ENCODE data around the gene TCF4.

The TCF4 gene

DNA sequence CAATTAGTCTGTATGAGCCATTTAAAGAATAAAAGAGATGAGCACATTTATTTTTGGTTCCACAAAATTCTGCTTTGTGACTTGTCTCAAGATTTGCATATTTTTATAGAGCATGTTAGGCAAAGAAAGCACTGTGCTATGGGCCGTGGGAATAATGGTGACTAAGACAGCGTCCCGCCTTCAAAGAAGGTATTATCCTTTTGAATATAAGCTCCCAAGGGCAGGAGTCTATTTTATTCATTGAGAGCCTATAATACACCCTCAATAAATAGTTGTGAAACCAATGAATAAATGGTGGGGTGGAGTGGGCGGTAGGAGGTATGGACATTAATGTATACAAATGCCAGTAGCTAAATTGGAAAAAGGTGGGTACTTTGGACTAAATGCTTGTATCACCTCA is 20.5 kb upstream of the TCF4 start:
- ATAC-seq, result no peak
- TF ChIP-seq ZNF8 (CRISPR knock-in tag; IDR thresholded peaks at IDR 0.05), result no peak
- no peak for TF ChIP-seq SNAI2 (CRISPR knock-in tag; IDR thresholded peaks at IDR 0.05)
- TF ChIP-seq GLIS3 (CRISPR knock-in tag; IDR thresholded peaks at IDR 0.05), result no peak
- no peak for TF ChIP-seq OSR1 (CRISPR knock-in tag; IDR thresholded peaks at IDR 0.05)
- TF ChIP-seq PPARA (CRISPR knock-in tag; IDR thresholded peaks at IDR 0.05; ENCODE audit: borderline replicate concordance), result no peak
- TF ChIP-seq, protein P1, sequence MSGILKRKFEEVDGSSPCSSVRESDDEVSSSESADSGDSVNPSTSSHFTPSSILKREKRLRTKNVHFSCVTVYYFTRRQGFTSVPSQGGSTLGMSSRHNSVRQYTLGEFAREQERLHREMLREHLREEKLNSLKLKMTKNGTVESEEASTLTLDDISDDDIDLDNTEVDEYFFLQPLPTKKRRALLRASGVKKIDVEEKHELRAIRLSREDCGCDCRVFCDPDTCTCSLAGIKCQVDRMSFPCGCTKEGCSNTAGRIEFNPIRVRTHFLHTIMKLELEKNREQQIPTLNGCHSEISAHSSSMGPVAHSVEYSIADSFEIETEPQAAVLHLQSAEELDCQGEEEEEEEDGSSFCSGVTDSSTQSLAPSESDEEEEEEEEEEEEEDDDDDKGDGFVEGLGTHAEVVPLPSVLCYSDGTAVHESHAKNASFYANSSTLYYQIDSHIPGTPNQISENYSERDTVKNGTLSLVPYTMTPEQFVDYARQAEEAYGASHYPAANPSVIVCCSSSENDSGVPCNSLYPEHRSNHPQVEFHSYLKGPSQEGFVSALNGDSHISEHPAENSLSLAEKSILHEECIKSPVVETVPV (CRISPR knock-in tag; IDR thresholded peaks at IDR 0.05), result no peak

DNA sequence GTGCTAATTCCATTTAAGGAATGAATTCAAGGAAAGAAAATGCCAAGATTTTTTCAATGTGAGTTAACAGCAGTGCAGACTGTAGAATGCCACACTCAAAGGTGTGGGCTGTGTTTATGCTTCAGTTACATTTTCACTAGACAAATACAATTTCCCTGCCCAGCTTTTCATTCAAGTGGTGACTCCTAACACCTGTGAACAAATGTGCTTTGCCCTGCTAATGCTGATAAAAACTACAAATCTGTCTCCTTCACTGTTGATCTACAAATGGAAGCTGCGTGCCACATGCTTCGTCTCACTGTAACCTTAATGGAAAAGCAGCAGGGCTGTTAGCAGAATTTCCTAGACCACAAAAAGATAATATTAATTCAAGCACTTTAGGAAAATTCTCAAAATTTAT is 19.8 kb upstream of the TCF4 start:
- no peak for TF ChIP-seq TOX (CRISPR knock-in tag; IDR thresholded peaks at IDR 0.05; ENCODE audit: borderline replicate concordance)
- TF ChIP-seq CREB5 (CRISPR knock-in tag; IDR thresholded peaks at IDR 0.05; ENCODE audit: low read depth), result no peak
- TF ChIP-seq ZC3H10 (CRISPR knock-in tag; IDR thresholded peaks at IDR 0.05), result no peak
- TF ChIP-seq ZNF8 (CRISPR knock-in tag; IDR thresholded peaks at IDR 0.05), result no peak
- no peak for TF ChIP-seq OSR1 (CRISPR knock-in tag; IDR thresholded peaks at IDR 0.05)
- TF ChIP-seq RARB (CRISPR knock-in tag; IDR thresholded peaks at IDR 0.05), result no peak
- TF ChIP-seq ZFP3 (CRISPR knock-in tag; IDR thresholded peaks at IDR 0.05), result no peak
- TF ChIP-seq, protein P1 (CRISPR knock-in tag; IDR thresholded peaks at IDR 0.05), result no peak
- TF ChIP-seq ZFP30 (CRISPR knock-in tag; IDR thresholded peaks at IDR 0.05), result no peak
- no peak for TF ChIP-seq BACH2 (CRISPR knock-in tag; IDR thresholded peaks at IDR 0.05; ENCODE audit: borderline replicate concordance)
- TF ChIP-seq PPARA (CRISPR knock-in tag; IDR thresholded peaks at IDR 0.05; ENCODE audit: borderline replicate concordance), result no peak
- no peak for TF ChIP-seq TSHZ2 (CRISPR knock-in tag; IDR thresholded peaks at IDR 0.05)
- TF ChIP-seq, protein P2, sequence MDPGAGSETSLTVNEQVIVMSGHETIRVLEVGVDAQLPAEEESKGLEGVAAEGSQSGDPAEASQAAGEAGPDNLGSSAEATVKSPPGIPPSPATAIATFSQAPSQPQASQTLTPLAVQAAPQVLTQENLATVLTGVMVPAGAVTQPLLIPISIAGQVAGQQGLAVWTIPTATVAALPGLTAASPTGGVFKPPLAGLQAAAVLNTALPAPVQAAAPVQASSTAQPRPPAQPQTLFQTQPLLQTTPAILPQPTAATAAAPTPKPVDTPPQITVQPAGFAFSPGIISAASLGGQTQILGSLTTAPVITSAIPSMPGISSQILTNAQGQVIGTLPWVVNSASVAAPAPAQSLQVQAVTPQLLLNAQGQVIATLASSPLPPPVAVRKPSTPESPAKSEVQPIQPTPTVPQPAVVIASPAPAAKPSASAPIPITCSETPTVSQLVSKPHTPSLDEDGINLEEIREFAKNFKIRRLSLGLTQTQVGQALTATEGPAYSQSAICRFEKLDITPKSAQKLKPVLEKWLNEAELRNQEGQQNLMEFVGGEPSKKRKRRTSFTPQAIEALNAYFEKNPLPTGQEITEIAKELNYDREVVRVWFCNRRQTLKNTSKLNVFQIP (CRISPR knock-in tag; IDR thresholded peaks at IDR 0.05; ENCODE audit: borderline replicate concordance, low read depth), result no peak
- TF ChIP-seq GLIS3 (CRISPR knock-in tag; IDR thresholded peaks at IDR 0.05), result no peak
- no peak for TF ChIP-seq ZNF565 (CRISPR knock-in tag; conservative IDR thresholded peaks at IDR 0.05; ENCODE audit: low read depth)
- no peak for TF ChIP-seq ZNF70 (CRISPR knock-in tag; IDR thresholded peaks at IDR 0.05)
- no peak for ATAC-seq

GRCh38 chr18:55605733-55606338 is 17.8 kb upstream of the TCF4 start:
- no peak for ATAC-seq
- TF ChIP-seq ZNF8 (CRISPR knock-in tag; IDR thresholded peaks at IDR 0.05) (no peak), RARB (CRISPR knock-in tag; IDR thresholded peaks at IDR 0.05) (no peak)
- TF ChIP-seq, protein P3, sequence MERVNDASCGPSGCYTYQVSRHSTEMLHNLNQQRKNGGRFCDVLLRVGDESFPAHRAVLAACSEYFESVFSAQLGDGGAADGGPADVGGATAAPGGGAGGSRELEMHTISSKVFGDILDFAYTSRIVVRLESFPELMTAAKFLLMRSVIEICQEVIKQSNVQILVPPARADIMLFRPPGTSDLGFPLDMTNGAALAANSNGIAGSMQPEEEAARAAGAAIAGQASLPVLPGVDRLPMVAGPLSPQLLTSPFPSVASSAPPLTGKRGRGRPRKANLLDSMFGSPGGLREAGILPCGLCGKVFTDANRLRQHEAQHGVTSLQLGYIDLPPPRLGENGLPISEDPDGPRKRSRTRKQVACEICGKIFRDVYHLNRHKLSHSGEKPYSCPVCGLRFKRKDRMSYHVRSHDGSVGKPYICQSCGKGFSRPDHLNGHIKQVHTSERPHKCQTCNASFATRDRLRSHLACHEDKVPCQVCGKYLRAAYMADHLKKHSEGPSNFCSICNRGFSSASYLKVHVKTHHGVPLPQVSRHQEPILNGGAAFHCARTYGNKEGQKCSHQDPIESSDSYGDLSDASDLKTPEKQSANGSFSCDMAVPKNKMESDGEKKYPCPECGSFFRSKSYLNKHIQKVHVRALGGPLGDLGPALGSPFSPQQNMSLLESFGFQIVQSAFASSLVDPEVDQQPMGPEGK (CRISPR knock-in tag; IDR thresholded peaks at IDR 0.05; ENCODE audit: borderline replicate concordance), result no peak

Measured in SK-N-SH treated with all-trans-retinoic acid at 6 μM for 48 hours (cell line).